Activated naive CD8-positive, alpha-beta T cell treated with anti-CD3 and anti-CD28 coated beads for 36 hours (primary cell): ENCODE data around the gene DYNC1I1. TPM values are rescaled to one million over a fixed set of nuclear protein-coding genes. Genes with fewer than 3 reads are reported as not detected.

ENCODE experiments used
- DNase-seq: peaks from one replicate; pipeline ENCODE4 v3.0.0; 2021
- H3K27ac Mint-ChIP-seq: one replicate; pipeline ENCODE4 v1.8.0; 2022; ENCODE audit warnings: mild to moderate bottlenecking, moderate library complexity, mixed read lengths
- H3K27me3 Mint-ChIP-seq: one replicate; pipeline ENCODE4 v1.8.0; 2022; ENCODE audit warnings: mild to moderate bottlenecking, mixed read lengths
- H3K36me3 Mint-ChIP-seq: one replicate; pipeline ENCODE4 v1.8.0; 2021; ENCODE audit warnings: mild to moderate bottlenecking, mixed read lengths
- H3K4me1 Mint-ChIP-seq: one replicate; pipeline ENCODE4 v1.8.0; 2021; ENCODE audit warnings: mixed read lengths
- H3K4me3 Mint-ChIP-seq: one replicate; pipeline ENCODE4 v1.8.0; 2022; ENCODE audit warnings: mild to moderate bottlenecking, moderate library complexity, mixed read lengths
- H3K9me3 Mint-ChIP-seq: one replicate; pipeline ENCODE4 v1.8.0; 2022; ENCODE audit warnings: mixed read lengths
- total RNA-seq, 2 experiments: library from RNA; stranded (reverse); gene quantifications; one replicate each; pipeline ENCODE4 v1.2.3, GENCODE V29; 2021

DYNC1I1 gene
- total RNA-seq, 2 experiments from 2014 or later, result 0.10 TPM; not detected in 1

GRCh38 chr7:95865716-95866371 lies 93.5 kb downstream of the DYNC1I1 start:
- H3K9me3 Mint-ChIP-seq, result no peaks in the 10 kb centered on the region
- no peaks in the 10 kb centered on the region for H3K36me3 Mint-ChIP-seq
- no peak overlapping the region for H3K27ac Mint-ChIP-seq
- no peaks in the 10 kb centered on the region for H3K4me1 Mint-ChIP-seq
- DNase-seq, result no peak
- no peaks in the 10 kb centered on the region for H3K27me3 Mint-ChIP-seq
- no peak overlapping the region for H3K4me3 Mint-ChIP-seq

GRCh38 chr7:95867309-95867708 lies 95.0 kb downstream of the DYNC1I1 start:
- H3K9me3 Mint-ChIP-seq, result no peaks in the 10 kb centered on the region
- no peaks in the 10 kb centered on the region for H3K36me3 Mint-ChIP-seq
- H3K4me3 Mint-ChIP-seq, result no peak overlapping the region
- no peak for DNase-seq
- no peaks in the 10 kb centered on the region for H3K27me3 Mint-ChIP-seq
- no peaks in the 10 kb centered on the region for H3K4me1 Mint-ChIP-seq
- no peak overlapping the region for H3K27ac Mint-ChIP-seq

- Mint-ChIP-seq H3K4me3 (no peak overlapping the region), H3K36me3 (no peaks in the 10 kb centered on the region), H3K4me1 (no peaks in the 10 kb centered on the region), H3K9me3 (no peaks in the 10 kb centered on the region), H3K27ac (no peak overlapping the region), H3K27me3 (peaks cover 10% of the 10 kb centered on the region)
- DNase-seq, result peak; percentile 3
Observed at GRCh38 chr7:95871075-95871848, 98.9 kb downstream of the DYNC1I1 start.

- H3K9me3 Mint-ChIP-seq, result no peaks in the 10 kb centered on the region
- peaks cover 13% of the 10 kb centered on the region for H3K27me3 Mint-ChIP-seq
- H3K4me3 Mint-ChIP-seq, result no peak overlapping the region
- H3K4me1 Mint-ChIP-seq, result no peaks in the 10 kb centered on the region
- H3K36me3 Mint-ChIP-seq, result no peaks in the 10 kb centered on the region
- no peak overlapping the region for H3K27ac Mint-ChIP-seq
- no peak for DNase-seq
Observed at GRCh38 chr7:95871896-95872295, 99.5 kb downstream of the DYNC1I1 start.

- H3K27ac Mint-ChIP-seq, result no peak overlapping the region
- peaks cover 13% of the 10 kb centered on the region for H3K27me3 Mint-ChIP-seq
- H3K4me3 Mint-ChIP-seq, result no peak overlapping the region
- H3K4me1 Mint-ChIP-seq, result no peaks in the 10 kb centered on the region
- DNase-seq, result no peak
- H3K9me3 Mint-ChIP-seq, result peaks cover 9% of the 10 kb centered on the region
- no peaks in the 10 kb centered on the region for H3K36me3 Mint-ChIP-seq
Observed at GRCh38 chr7:95874129-95874528, 101.8 kb downstream of the DYNC1I1 start.

- H3K36me3 Mint-ChIP-seq, result no peaks in the 10 kb centered on the region
Observed at GRCh38 chr7:95874541-95875265, 102.3 kb downstream of the DYNC1I1 start.

GRCh38 chr7:95875519-95875918 lies 103.2 kb downstream of the DYNC1I1 start:
- Mint-ChIP-seq H3K4me1 (no peaks in the 10 kb centered on the region), H3K9me3 (peaks cover 9% of the 10 kb centered on the region), H3K4me3 (no peak overlapping the region), H3K36me3 (no peaks in the 10 kb centered on the region), H3K27ac (no peak overlapping the region), H3K27me3 (peaks cover 13% of the 10 kb centered on the region)
- DNase-seq, result no peak

More at GRCh38 chr7:95874541-95875265, 102.3 kb downstream of the DYNC1I1 start:
- DNase-seq, result no peak
- H3K4me3 Mint-ChIP-seq, result no peak overlapping the region
- peaks cover 13% of the 10 kb centered on the region for H3K27me3 Mint-ChIP-seq
- H3K9me3 Mint-ChIP-seq, result peaks cover 9% of the 10 kb centered on the region
- H3K4me1 Mint-ChIP-seq, result no peaks in the 10 kb centered on the region
- H3K27ac Mint-ChIP-seq, result no peak overlapping the region

- Mint-ChIP-seq H3K9me3 (peaks cover 9% of the 10 kb centered on the region), H3K36me3 (no peaks in the 10 kb centered on the region), H3K27me3 (peaks cover 13% of the 10 kb centered on the region), H3K4me3 (no peak overlapping the region), H3K27ac (no peak overlapping the region), H3K4me1 (no peaks in the 10 kb centered on the region)
- no peak for DNase-seq
Observed at GRCh38 chr7:95878677-95879076, 106.3 kb downstream of the DYNC1I1 start.

- Mint-ChIP-seq H3K27ac (no peak overlapping the region), H3K9me3 (peaks cover 9% of the 10 kb centered on the region), H3K27me3 (peaks cover under 1% of the 10 kb centered on the region), H3K4me1 (no peaks in the 10 kb centered on the region), H3K36me3 (no peaks in the 10 kb centered on the region), H3K4me3 (no peak overlapping the region)
- DNase-seq, result no peak
Observed at GRCh38 chr7:95881597-95881996, 109.2 kb downstream of the DYNC1I1 start.

GRCh38 chr7:95883217-95883616 lies 110.9 kb downstream of the DYNC1I1 start:
- DNase-seq, result no peak
- H3K27ac Mint-ChIP-seq, result no peak overlapping the region
- H3K27me3 Mint-ChIP-seq, result no peaks in the 10 kb centered on the region
- H3K4me3 Mint-ChIP-seq, result no peak overlapping the region
- H3K36me3 Mint-ChIP-seq, result no peaks in the 10 kb centered on the region
- no peaks in the 10 kb centered on the region for H3K4me1 Mint-ChIP-seq
- peaks cover 6% of the 10 kb centered on the region for H3K9me3 Mint-ChIP-seq

GRCh38 chr7:95886501-95887090 lies 114.2 kb downstream of the DYNC1I1 start:
- Mint-ChIP-seq H3K9me3 (peaks cover 1% of the 10 kb centered on the region), H3K4me1 (no peaks in the 10 kb centered on the region), H3K36me3 (no peaks in the 10 kb centered on the region), H3K4me3 (no peak overlapping the region), H3K27me3 (no peaks in the 10 kb centered on the region), H3K27ac (no peak overlapping the region)
- DNase-seq, result no peak

- Mint-ChIP-seq H3K9me3 (peaks cover 1% of the 10 kb centered on the region), H3K27me3 (peaks cover 3% of the 10 kb centered on the region), H3K4me3 (no peak overlapping the region), H3K27ac (no peak overlapping the region), H3K36me3 (no peaks in the 10 kb centered on the region), H3K4me1 (no peaks in the 10 kb centered on the region)
- DNase-seq, result no peak
Observed at GRCh38 chr7:95893484-95893883, 121.1 kb downstream of the DYNC1I1 start.

GRCh38 chr7:95897557-95898251 lies 125.3 kb downstream of the DYNC1I1 start:
- H3K4me1 Mint-ChIP-seq, result no peaks in the 10 kb centered on the region
- DNase-seq, result no peak
- H3K36me3 Mint-ChIP-seq, result no peaks in the 10 kb centered on the region
- no peaks in the 10 kb centered on the region for H3K9me3 Mint-ChIP-seq
- no peak overlapping the region for H3K27ac Mint-ChIP-seq
- no peak overlapping the region for H3K4me3 Mint-ChIP-seq
- peaks cover 3% of the 10 kb centered on the region for H3K27me3 Mint-ChIP-seq

GRCh38 chr7:95899919-95900513 lies 127.7 kb downstream of the DYNC1I1 start:
- H3K36me3 Mint-ChIP-seq, result no peaks in the 10 kb centered on the region
- no peak overlapping the region for H3K4me3 Mint-ChIP-seq
- H3K4me1 Mint-ChIP-seq, result no peaks in the 10 kb centered on the region
- H3K9me3 Mint-ChIP-seq, result no peaks in the 10 kb centered on the region
- H3K27ac Mint-ChIP-seq, result no peak overlapping the region
- H3K27me3 Mint-ChIP-seq, result peaks cover 3% of the 10 kb centered on the region
- no peak for DNase-seq
